Stimulated activated CD4-positive, alpha-beta T cell treated with anti-CD3 and anti-CD28 coated beads, Interleukin-15, amount 100 ng/mL, for 24 hours (primary cell): Measurements from ENCODE around the gene NR6A1.
"Not testable (repeated sequence)": the region's sequence is repeated elsewhere in the genome, so short reads cannot be mapped to it uniquely, and the experiment has no call there.

Experiments
- DNase-seq: peaks from one replicate; pipeline ENCODE4 v3.0.0-alpha.2; 2020

Gene NR6A1

GRCh38 chr9:124758061-124758460 is 13.1 kb downstream of the NR6A1 start:
- no peak for DNase-seq

- no peak for DNase-seq
Observed at GRCh38 chr9:124757616-124758015, 13.5 kb downstream of the NR6A1 start.

GRCh38 chr9:124756011-124756410 is 15.1 kb downstream of the NR6A1 start:
- no peak for DNase-seq

GRCh38 chr9:124755061-124755460 is 16.1 kb downstream of the NR6A1 start:
- no peak for DNase-seq

DNA sequence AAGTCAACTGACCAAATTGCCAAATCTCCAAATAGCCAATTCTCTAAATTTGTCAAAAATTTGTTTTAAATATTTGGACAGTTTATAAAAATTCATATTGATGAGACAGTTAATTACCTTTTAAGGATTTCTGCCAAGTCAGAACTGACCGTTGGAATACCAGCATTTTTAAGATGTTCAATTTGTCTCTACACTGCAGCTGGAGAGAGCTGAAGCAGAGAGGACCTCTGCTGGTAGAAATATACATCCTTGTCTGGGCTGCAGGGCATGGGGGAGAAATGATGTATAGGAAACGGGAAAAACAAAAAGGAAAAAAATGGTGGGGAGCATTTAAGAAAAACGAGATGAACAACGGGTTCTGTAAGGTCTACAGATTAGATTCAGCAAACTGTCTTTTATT is 16.8 kb downstream of the NR6A1 start:
- DNase-seq = no peak

DNA sequence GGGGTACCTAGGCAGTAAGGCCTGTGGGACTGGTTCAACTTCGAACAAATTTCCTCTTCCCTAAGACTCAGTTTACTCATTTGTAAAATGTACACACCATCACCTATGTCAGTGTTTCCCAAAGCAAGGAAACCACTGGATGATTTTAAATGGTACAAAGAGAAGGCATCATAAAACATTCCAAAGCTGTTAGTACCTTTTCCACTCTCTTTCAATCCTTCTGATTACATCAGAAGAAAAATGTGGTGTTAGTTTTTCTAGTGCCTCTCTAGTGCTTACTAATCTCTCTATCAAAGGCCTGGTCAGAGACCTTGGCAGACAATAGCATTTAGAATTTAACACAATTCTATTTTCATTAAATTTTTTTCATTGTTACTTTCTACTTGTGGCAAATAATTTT is 18.1 kb downstream of the NR6A1 start:
- no peak for DNase-seq

- DNase-seq = no peak
Observed at GRCh38 chr9:124749781-124750180, 21.3 kb downstream of the NR6A1 start.

- DNase-seq = no peak
Observed at GRCh38 chr9:124749284-124749683, 21.8 kb downstream of the NR6A1 start.

GRCh38 chr9:124747065-124747464 is 24.0 kb downstream of the NR6A1 start:
- no peak for DNase-seq

DNA sequence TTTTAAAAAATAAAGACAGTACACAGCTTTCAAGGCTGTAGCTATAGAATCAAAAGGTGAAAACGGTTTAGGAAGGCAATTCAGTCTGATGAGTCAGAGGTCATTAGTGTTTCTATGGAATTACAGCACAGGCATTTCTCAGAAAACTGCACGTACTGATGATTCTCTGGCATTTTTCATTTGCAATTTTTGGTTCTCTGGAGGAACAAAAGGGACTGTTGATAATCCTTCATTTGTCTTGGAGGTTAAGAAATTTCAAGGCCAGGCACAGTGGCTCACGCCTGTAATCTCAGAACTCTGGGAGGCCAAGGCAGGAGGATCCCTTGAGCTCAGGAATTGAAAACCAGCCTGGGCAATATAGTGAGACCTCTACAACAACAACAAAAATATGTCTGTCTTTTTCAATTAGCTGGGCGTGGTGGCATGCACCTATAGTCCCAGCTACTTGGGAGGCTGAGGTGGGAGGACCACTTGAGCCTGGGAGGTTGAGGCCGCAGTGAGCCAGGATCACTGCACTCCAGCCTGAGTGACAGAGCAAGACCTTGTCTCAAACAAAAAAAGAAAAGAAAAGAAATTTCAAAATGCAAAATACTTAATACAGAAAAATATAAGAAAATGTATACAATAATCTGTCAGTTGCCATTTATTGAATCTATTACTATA is 27.3 kb downstream of the NR6A1 start:
- no peak for DNase-seq

DNA sequence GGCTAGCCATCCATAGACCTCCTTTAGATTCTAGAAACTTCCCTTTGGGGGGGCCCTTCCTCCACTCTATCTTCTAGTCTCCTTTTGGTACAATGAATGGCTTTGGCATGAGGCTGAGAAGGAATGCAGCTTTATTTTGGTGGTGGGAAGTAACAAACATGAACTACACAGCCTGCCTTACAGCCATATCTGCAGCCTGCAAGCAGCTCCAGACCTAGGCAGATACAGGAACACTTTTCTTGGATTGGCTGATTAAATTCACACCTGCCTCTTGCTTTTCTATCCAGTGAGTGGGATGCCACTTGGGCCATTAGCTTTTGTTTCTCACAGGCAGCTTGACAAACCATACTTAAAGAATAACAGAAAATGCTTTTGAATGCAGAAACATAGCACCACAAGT is 28.2 kb downstream of the NR6A1 start:
- no peak for DNase-seq

DNA sequence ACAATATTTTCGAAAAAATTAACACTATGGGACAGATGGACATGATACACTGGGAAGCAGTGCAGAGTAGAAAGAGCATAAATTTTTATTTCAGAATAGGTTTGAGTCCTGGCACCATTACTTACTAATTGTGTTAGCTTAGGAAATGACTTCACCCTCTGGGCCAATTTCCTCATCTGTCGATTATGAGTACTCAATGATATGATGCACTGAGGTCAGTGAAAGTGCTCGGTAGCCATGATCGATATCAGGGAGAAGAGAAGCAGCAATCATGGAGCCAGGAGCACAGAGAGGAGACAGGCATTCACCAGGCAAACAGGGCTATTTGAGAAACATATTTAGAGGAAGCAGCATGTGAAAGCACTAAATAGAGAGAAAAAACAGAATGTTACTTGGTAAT is 29.4 kb downstream of the NR6A1 start:
- no peak for DNase-seq

DNA sequence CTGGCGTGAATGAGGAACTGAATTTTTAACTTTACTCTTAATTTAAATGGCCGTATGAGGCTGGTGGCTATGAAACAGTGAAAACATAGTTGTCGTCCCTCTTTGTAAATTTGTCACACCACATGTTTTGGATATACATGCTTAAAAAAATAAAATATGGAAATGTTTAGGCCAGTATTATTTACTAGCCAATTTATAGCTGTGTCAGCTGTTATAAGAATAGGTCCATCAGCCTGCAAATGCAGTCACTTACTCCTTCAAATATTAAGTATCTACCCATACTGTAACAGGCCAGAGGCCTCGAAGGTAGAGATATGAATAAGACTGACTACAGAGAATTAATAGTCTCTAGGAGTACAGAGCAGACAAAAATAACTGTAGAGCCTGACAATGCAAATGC is 30.0 kb downstream of the NR6A1 start:
- no peak for DNase-seq

- DNase-seq = no peak
Observed at GRCh38 chr9:124739360-124739759, 31.8 kb downstream of the NR6A1 start.

DNA sequence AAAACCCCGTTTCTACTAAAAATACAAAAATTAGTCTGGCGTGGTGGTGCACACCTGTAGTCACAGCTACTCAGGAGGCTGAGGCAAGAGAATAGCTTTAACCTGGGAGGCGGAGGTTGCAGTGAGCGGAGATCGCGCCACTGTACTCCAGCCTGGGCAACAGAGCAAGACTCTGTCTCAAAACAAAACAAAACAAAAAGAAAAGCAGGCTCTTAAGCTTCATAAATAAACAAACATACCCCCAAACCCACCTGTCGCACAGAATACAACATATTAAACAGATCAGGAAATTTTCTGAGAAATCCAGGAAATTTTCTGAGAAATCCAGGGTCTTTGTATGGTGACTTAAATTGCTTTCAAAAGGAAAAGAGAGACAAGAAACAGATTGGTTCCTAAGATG is 33.0 kb downstream of the NR6A1 start:
- not testable (repeated sequence) for DNase-seq

DNA sequence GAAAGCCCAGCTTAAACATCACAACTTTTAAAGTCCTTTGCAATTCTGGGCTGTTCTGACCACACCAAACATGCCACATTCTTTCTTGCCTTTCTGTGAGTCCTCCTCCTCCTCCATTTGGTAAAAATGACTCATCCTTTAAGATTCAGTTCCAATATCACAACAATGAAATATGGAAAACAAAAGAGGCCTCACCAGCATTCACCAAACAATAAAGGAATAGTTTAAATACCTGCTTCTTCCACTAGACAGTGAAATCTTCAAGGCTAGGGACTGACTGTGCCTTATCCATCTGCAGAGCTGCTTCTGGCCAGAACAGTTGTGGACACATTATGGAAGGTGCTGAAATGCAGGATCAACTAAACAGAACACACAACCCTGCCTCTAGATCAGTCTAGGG is 36.0 kb downstream of the NR6A1 start:
- DNase-seq = peak; percentile 7

- not testable (repeated sequence) for DNase-seq
Observed at GRCh38 chr9:124734741-124735083, 36.4 kb downstream of the NR6A1 start.

- DNase-seq = no peak
Observed at GRCh38 chr9:124733964-124734740, 37.0 kb downstream of the NR6A1 start.

GRCh38 chr9:124730772-124731171 is 40.3 kb downstream of the NR6A1 start:
- no peak for DNase-seq

DNA sequence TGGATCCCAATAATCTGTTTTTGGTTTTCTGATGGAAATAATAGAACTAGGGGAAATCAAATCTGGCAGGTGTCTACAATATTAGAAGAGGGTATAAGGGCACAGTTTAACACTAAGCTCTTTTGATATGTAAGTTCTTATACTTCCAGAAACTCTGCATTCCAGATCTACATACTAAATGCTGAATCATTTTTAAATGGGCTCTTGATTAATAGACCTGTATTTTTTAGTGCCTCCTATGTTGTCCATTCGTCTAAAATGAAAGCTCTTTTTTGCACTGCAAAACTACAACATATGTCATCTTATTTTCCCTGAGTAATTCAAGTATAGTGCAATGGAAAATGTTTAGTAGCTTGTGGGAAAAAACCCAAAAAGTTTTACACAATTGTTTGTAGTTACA is 44.2 kb downstream of the NR6A1 start:
- DNase-seq = no peak

DNA sequence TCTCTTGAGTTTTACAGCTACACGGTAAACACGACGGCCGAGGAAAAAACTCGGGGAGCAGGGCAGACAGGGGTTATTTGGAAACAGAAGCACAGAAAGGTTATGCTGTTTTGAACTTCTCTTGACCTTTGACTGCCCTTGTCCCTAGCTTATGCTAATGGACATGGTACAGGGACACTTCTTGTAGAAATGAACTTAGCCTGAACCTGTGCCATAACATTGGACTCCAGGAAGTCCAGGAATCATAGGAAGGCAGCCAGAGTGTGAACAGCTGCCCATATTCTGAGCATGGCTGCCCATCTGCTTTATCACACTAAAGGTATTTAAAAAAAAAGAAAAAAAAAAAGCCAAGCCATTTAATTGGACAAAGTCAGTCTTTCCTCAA is 46.1 kb downstream of the NR6A1 start:
- no peak for DNase-seq

DNA sequence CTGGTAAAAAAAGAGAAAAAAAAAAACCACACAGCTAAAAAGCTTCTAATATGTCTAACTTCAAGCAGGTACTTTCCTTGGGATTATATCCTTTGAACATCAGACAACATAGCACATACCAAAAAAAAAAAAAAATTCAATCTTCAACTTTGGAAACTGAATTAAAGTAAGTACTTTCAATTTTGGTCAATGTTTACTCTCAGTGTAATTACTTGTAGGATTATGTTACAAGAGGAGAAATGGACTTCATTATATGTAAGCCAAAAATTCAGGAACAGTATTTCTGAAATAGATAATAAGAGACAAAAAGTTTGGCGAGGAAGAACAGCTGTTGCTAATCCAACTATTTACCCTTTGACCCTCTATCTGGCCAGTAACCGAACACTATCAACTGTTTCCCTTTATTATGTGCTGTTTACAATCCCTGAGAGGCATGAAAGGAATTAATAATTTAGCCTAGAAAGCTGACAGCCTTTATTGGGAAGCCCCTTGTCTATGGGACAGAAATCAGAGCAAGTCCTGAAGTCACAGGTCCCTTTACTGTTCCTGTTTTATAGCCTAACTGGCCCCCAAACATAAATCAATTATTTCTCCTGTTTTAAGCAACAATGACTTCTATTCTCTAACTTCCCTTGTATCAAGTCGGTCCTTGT is 46.6 kb downstream of the NR6A1 start:
- no peak for DNase-seq

- DNase-seq = no peak
Observed at GRCh38 chr9:124723352-124723751, 47.8 kb downstream of the NR6A1 start.
